G401 (cell line): ENCODE measurements around the gene IFIT1B. TPM values are rescaled to one million over a fixed set of nuclear protein-coding genes. Genes with fewer than 3 reads are reported as not detected.
"Not testable (repeated sequence)": the region's sequence is repeated elsewhere in the genome, so short reads cannot be mapped to it uniquely, and the experiment has no call there.

Experiments
- DNase-seq: peaks from one replicate; pipeline ENCODE4 v3.0.0-alpha.2; 2015; ENCODE audit warnings: low spot score
- in situ Hi-C: cut with HindIII; loops from 2 replicates; pipeline ENCODE4 v1.10.0; 2016; ENCODE audit warnings: low sequenced_read_pairs, mixed read lengths
- total RNA-seq: library from RNA; depleted of rRNA; stranded (reverse); fragments of >200 nt; shearing (Covaris generic); gene quantifications from 2 replicates; pipeline ENCODE4 v1.2.3, GENCODE V29; 2014

The IFIT1B gene
- total RNA-seq, 1 experiment from 2014 or later = not detected

GRCh38 chr10:89404104-89405047 is 26.5 kb downstream of the IFIT1B start:
- in situ Hi-C loops = no loop called here
- DNase-seq = no peak

GRCh38 chr10:89406178-89406577 is 28.3 kb downstream of the IFIT1B start:
- in situ Hi-C loops, DNase-seq: not testable (repeated sequence)

- in situ Hi-C loops, DNase-seq: not testable (repeated sequence)
Observed at GRCh38 chr10:89407792-89408191, 29.9 kb downstream of the IFIT1B start.

GRCh38 chr10:89409282-89409681 is 31.4 kb downstream of the IFIT1B start:
- in situ Hi-C loops = not testable (repeated sequence)

GRCh38 chr10:89410551-89410950 is 32.7 kb downstream of the IFIT1B start:
- DNase-seq, in situ Hi-C loops: not testable (repeated sequence)

More at GRCh38 chr10:89409282-89409681, 31.4 kb downstream of the IFIT1B start:
- DNase-seq = not testable (repeated sequence)

GRCh38 chr10:89411135-89411534 is 33.3 kb downstream of the IFIT1B start:
- in situ Hi-C loops = not testable (repeated sequence)

GRCh38 chr10:89412276-89412675 is 34.4 kb downstream of the IFIT1B start:
- in situ Hi-C loops, DNase-seq: not testable (repeated sequence)

More at GRCh38 chr10:89411135-89411534, 33.3 kb downstream of the IFIT1B start:
- DNase-seq = not testable (repeated sequence)

GRCh38 chr10:89413398-89413912 is 35.6 kb downstream of the IFIT1B start:
- DNase-seq = no peak
- in situ Hi-C loops = no loop called here

GRCh38 chr10:89414146-89414878 is 36.5 kb downstream of the IFIT1B start, which contains the start of gene IFIT5:
IFIT5 (plus strand) TSS chr10:89414568; CDS start chr10:89414799, 231 bp downstream.
- DNase-seq = peak; percentile 75
- in situ Hi-C loops = no loop called here

GRCh38 chr10:89414879-89415821 is 37.3 kb downstream of the IFIT1B start:
- in situ Hi-C loops = no loop called here
- DNase-seq = peak; percentile 52

- in situ Hi-C loops = no loop called here
- DNase-seq = peak; percentile 12
Observed at GRCh38 chr10:89416465-89416864, 38.6 kb downstream of the IFIT1B start.

GRCh38 chr10:89419548-89419947 is 41.7 kb downstream of the IFIT1B start:
- DNase-seq = peak; percentile 19
- in situ Hi-C loops = no loop called here

- in situ Hi-C loops = no loop called here
- no peak for DNase-seq
Observed at GRCh38 chr10:89421018-89421476, 43.2 kb downstream of the IFIT1B start.

- in situ Hi-C loops = no loop called here
- no peak for DNase-seq
Observed at GRCh38 chr10:89425000-89425399, 47.1 kb downstream of the IFIT1B start.

- DNase-seq = peak; percentile 58
- in situ Hi-C loops = no loop called here
Observed at GRCh38 chr10:89426230-89426868, 48.5 kb downstream of the IFIT1B start.

- DNase-seq = no peak
- in situ Hi-C loops = no loop called here
Observed at GRCh38 chr10:89427629-89428028, 49.8 kb downstream of the IFIT1B start.

GRCh38 chr10:89428877-89429276 is 51.0 kb downstream of the IFIT1B start:
- in situ Hi-C loops = no loop called here
- no peak for DNase-seq

GRCh38 chr10:89431977-89432376 is 54.1 kb downstream of the IFIT1B start:
- in situ Hi-C loops = no loop called here
- no peak for DNase-seq
